ENCODE results near the gene PGLYRP1.

PGLYRP1 gene

GRCh38 chr19:46002678-46003275 is 20.1 kb downstream of the PGLYRP1 start:
- Histone ChIP-seq H3K9me3 (ENCODE audit: control insufficient read depth, insufficient read depth, low read length) (no peaks in the 10 kb centered on the region), H3K36me3 (ENCODE audit: insufficient read depth, low read length) (no peaks in the 10 kb centered on the region), H3K4me1 (ENCODE audit: insufficient read depth, low read length) (no peaks in the 10 kb centered on the region), H3K9ac (ENCODE audit: low read depth, low read length) (no peak overlapping the region)

- Histone ChIP-seq H3K4me1 (ENCODE audit: insufficient read depth, low read length) (peaks cover 5% of the 10 kb centered on the region; the same call in 1 of the 2 replicates), H3K9ac (ENCODE audit: low read depth, low read length) (peak overlapping the region; percentile 40; the same call in 1 of the 2 replicates), H3K36me3 (ENCODE audit: insufficient read depth, low read length) (no peaks in the 10 kb centered on the region), H3K9me3 (ENCODE audit: control insufficient read depth, insufficient read depth, low read length) (no peaks in the 10 kb centered on the region)
Observed at GRCh38 chr19:46000491-46001246, 22.2 kb downstream of the PGLYRP1 start.

GRCh38 chr19:45999653-46000121 is 23.2 kb downstream of the PGLYRP1 start:
- peak overlapping the region; percentile 40; the same call in 1 of the 2 replicates for H3K9ac ChIP-seq (ENCODE audit: low read depth, low read length)
- no peaks in the 10 kb centered on the region for H3K36me3 ChIP-seq (ENCODE audit: insufficient read depth, low read length)
- H3K9me3 ChIP-seq (ENCODE audit: control insufficient read depth, insufficient read depth, low read length): no peaks in the 10 kb centered on the region

GRCh38 chr19:45998834-45999233 is 24.0 kb downstream of the PGLYRP1 start:
- no peaks in the 10 kb centered on the region for H3K9me3 ChIP-seq (ENCODE audit: control insufficient read depth, insufficient read depth, low read length)
- no peak overlapping the region for H3K9ac ChIP-seq (ENCODE audit: low read depth, low read length)
- H3K36me3 ChIP-seq (ENCODE audit: insufficient read depth, low read length): no peaks in the 10 kb centered on the region
- H3K4me1 ChIP-seq (ENCODE audit: insufficient read depth, low read length): peaks cover 5% of the 10 kb centered on the region; the same call in 1 of the 2 replicates

More at GRCh38 chr19:45999653-46000121, 23.2 kb downstream of the PGLYRP1 start:
- H3K4me1 ChIP-seq (ENCODE audit: insufficient read depth, low read length): peaks cover 5% of the 10 kb centered on the region; the same call in 1 of the 2 replicates

GRCh38 chr19:45996933-45997332 is 25.9 kb downstream of the PGLYRP1 start:
- H3K9me3 ChIP-seq (ENCODE audit: control insufficient read depth, insufficient read depth, low read length): no peaks in the 10 kb centered on the region
- H3K36me3 ChIP-seq (ENCODE audit: insufficient read depth, low read length): no peaks in the 10 kb centered on the region
- H3K9ac ChIP-seq (ENCODE audit: low read depth, low read length): no peak overlapping the region
- peaks cover 5% of the 10 kb centered on the region; the same call in 1 of the 2 replicates for H3K4me1 ChIP-seq (ENCODE audit: insufficient read depth, low read length)

GRCh38 chr19:45995715-45996385 is 27.0 kb downstream of the PGLYRP1 start:
- Histone ChIP-seq H3K36me3 (ENCODE audit: insufficient read depth, low read length) (no peaks in the 10 kb centered on the region), H3K9me3 (ENCODE audit: control insufficient read depth, insufficient read depth, low read length) (no peaks in the 10 kb centered on the region), H3K9ac (ENCODE audit: low read depth, low read length) (peak overlapping the region; percentile 87), H3K4me1 (ENCODE audit: insufficient read depth, low read length) (peaks cover 5% of the 10 kb centered on the region; the same call in 1 of the 2 replicates)

GRCh38 chr19:45994998-45995714 is 27.7 kb downstream of the PGLYRP1 start, which contains the start of gene CCDC61:
TSS of gene CCDC61 (plus strand) at chr19:45995467. CDS start at chr19:46003019, 7,552 bp downstream.
- Histone ChIP-seq H3K9ac (ENCODE audit: low read depth, low read length) (peak within 1 kb of the TSS; percentile 87), H3K9me3 (ENCODE audit: control insufficient read depth, insufficient read depth, low read length) (no peaks in the 10 kb centered on the region), H3K4me1 (ENCODE audit: insufficient read depth, low read length) (peaks cover 5% of the 10 kb centered on the region; the same call in 1 of the 2 replicates), H3K36me3 (ENCODE audit: insufficient read depth, low read length) (no peaks in the 10 kb centered on the region)

- peaks cover 5% of the 10 kb centered on the region; the same call in 1 of the 2 replicates for H3K4me1 ChIP-seq (ENCODE audit: insufficient read depth, low read length)
- peak overlapping the region; percentile 73 for H3K9ac ChIP-seq (ENCODE audit: low read depth, low read length)
- no peaks in the 10 kb centered on the region for H3K36me3 ChIP-seq (ENCODE audit: insufficient read depth, low read length)
- no peaks in the 10 kb centered on the region for H3K9me3 ChIP-seq (ENCODE audit: control insufficient read depth, insufficient read depth, low read length)
Observed at GRCh38 chr19:45994456-45994997, 28.3 kb downstream of the PGLYRP1 start.

GRCh38 chr19:45990113-45990728 is 32.6 kb downstream of the PGLYRP1 start:
- H3K4me1 ChIP-seq (ENCODE audit: insufficient read depth, low read length): no peaks in the 10 kb centered on the region
- H3K36me3 ChIP-seq (ENCODE audit: insufficient read depth, low read length): no peaks in the 10 kb centered on the region
- no peaks in the 10 kb centered on the region for H3K9me3 ChIP-seq (ENCODE audit: control insufficient read depth, insufficient read depth, low read length)
- no peak overlapping the region for H3K9ac ChIP-seq (ENCODE audit: low read depth, low read length)

GRCh38 chr19:45985321-45985720 is 37.5 kb downstream of the PGLYRP1 start:
- H3K4me1 ChIP-seq (ENCODE audit: insufficient read depth, low read length): peaks cover 8% of the 10 kb centered on the region; the same call in 1 of the 2 replicates
- H3K9ac ChIP-seq (ENCODE audit: low read depth, low read length): no peak overlapping the region
- H3K9me3 ChIP-seq (ENCODE audit: control insufficient read depth, insufficient read depth, low read length): no peaks in the 10 kb centered on the region
- H3K36me3 ChIP-seq (ENCODE audit: insufficient read depth, low read length): no peaks in the 10 kb centered on the region

GRCh38 chr19:45981350-45981749 is 41.5 kb downstream of the PGLYRP1 start:
- Histone ChIP-seq H3K9me3 (ENCODE audit: control insufficient read depth, insufficient read depth, low read length) (no peaks in the 10 kb centered on the region), H3K36me3 (ENCODE audit: insufficient read depth, low read length) (no peaks in the 10 kb centered on the region), H3K4me1 (ENCODE audit: insufficient read depth, low read length) (peaks cover 8% of the 10 kb centered on the region; the same call in 1 of the 2 replicates), H3K9ac (ENCODE audit: low read depth, low read length) (no peak overlapping the region)

- Histone ChIP-seq H3K4me1 (ENCODE audit: insufficient read depth, low read length) (peaks cover 8% of the 10 kb centered on the region; the same call in 1 of the 2 replicates), H3K9ac (ENCODE audit: low read depth, low read length) (no peak overlapping the region), H3K36me3 (ENCODE audit: insufficient read depth, low read length) (no peaks in the 10 kb centered on the region), H3K9me3 (ENCODE audit: control insufficient read depth, insufficient read depth, low read length) (no peaks in the 10 kb centered on the region)
Observed at GRCh38 chr19:45978156-45978555, 44.7 kb downstream of the PGLYRP1 start.

GRCh38 chr19:45976178-45976577 is 46.7 kb downstream of the PGLYRP1 start:
- H3K36me3 ChIP-seq (ENCODE audit: insufficient read depth, low read length): no peaks in the 10 kb centered on the region
- peaks cover 9% of the 10 kb centered on the region for H3K4me1 ChIP-seq (ENCODE audit: insufficient read depth, low read length)
- no peak overlapping the region for H3K9ac ChIP-seq (ENCODE audit: low read depth, low read length)
- H3K9me3 ChIP-seq (ENCODE audit: control insufficient read depth, insufficient read depth, low read length): no peaks in the 10 kb centered on the region
